GM12873 (cell line): Measurements from ENCODE around the gene LHB.

Source experiments
- TF ChIP-seq, protein P1 (sequence below): IDR thresholded peaks from 2 replicates; pipeline ENCODE4 v1.5.1; 2012; ENCODE audit warnings: low read depth, mild to moderate bottlenecking, moderate library complexity, low read length, control low read depth; ENCODE audit not compliant: insufficient read depth; ENCODE audit errors: missing control alignments

Gene LHB

DNA sequence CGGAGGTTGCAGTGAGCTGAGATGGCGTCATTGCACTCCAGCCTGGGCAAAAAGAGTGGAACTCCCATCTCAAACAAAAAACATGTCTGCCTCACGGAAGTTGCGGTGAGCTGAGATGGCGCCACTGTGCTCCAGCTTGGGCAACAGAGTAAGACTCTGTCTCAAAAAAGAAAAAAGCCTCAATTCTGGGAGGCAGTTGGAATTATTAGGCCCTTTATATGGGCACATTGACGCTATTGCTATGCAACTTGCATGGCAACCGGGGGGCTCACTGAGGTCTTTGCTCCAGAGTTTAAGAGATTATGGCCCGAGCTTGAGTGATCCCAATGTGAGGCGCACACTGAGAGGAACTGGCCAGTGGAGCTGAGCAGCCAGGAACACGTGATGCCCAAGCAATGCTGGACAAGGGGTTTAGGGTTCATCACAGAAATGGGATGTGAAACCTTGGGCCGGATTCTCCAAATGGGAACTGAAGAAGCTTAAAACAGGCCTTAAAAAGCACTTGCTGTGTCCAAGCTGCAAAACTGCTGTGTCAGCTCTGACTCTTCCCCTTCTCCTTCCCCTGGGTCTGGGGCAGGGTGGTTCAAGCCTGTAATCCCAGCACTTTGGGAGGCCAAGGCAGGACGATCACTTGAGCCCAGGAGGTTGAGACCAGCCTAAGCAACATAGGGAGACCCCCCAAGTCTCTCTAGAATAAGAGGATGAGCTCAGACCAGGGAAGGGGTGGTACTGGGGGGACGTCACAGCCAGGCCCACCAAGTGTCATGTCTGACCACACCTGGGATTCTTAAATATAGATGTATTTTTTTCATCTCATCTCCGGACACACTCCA lies 49.3 kb downstream of the LHB start:
- TF ChIP-seq, protein P1, sequence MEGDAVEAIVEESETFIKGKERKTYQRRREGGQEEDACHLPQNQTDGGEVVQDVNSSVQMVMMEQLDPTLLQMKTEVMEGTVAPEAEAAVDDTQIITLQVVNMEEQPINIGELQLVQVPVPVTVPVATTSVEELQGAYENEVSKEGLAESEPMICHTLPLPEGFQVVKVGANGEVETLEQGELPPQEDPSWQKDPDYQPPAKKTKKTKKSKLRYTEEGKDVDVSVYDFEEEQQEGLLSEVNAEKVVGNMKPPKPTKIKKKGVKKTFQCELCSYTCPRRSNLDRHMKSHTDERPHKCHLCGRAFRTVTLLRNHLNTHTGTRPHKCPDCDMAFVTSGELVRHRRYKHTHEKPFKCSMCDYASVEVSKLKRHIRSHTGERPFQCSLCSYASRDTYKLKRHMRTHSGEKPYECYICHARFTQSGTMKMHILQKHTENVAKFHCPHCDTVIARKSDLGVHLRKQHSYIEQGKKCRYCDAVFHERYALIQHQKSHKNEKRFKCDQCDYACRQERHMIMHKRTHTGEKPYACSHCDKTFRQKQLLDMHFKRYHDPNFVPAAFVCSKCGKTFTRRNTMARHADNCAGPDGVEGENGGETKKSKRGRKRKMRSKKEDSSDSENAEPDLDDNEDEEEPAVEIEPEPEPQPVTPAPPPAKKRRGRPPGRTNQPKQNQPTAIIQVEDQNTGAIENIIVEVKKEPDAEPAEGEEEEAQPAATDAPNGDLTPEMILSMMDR, result no peak

DNA sequence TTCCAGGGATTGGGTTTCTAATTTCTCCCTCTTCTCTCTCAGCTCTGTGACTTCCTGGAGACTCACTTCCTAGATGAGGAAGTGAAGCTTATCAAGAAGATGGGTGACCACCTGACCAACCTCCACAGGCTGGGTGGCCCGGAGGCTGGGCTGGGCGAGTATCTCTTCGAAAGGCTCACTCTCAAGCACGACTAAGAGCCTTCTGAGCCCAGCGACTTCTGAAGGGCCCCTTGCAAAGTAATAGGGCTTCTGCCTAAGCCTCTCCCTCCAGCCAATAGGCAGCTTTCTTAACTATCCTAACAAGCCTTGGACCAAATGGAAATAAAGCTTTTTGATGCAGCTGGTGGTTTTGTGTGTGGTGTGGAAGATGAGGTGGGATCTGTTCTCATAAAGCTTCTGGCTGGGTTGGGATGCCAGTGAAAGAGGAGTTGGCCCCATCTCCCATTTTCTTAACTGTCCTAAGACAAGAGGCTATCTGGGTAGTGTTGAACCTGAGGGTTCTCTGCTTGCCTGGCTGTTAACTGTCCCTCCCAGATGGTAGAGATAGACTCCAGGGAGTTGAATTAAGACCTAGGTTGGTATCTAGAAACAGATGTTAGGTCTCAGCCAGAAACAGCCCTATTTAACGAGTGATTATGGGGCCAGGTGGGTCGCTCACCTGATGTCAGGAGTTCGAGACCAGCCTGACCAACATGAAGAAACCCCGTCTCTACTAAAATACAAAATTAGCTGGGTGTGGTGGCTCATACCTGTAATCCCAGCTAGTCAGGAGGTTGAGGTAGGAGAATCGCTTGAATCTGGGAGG lies 50.1 kb downstream of the LHB start:
- TF ChIP-seq, protein P1, result no peak
